ENCODE data around the gene LSP1.
"Not testable (repeated sequence)": the region's sequence is repeated elsewhere in the genome, so short reads cannot be mapped to it uniquely, and the experiment has no call there.

Gene LSP1

DNA sequence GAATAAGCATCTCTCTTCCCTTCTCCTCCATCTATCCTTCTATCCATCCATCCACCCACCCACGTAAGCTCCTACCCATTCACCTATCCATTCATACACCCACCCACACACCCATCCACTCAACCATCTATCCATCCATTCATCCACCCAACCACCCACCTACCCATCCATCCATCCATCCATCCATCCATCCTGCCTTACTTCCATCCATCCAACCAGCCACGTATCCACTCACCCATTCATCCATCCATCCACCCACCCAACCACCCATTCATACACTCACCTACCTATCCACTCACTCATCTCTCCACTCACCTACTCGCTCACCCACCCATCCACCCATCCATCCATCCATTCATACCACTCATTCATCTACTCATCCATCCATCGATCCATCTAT, 79.8 kb downstream of the LSP1 start:
- DNase-seq = no peak

DNA sequence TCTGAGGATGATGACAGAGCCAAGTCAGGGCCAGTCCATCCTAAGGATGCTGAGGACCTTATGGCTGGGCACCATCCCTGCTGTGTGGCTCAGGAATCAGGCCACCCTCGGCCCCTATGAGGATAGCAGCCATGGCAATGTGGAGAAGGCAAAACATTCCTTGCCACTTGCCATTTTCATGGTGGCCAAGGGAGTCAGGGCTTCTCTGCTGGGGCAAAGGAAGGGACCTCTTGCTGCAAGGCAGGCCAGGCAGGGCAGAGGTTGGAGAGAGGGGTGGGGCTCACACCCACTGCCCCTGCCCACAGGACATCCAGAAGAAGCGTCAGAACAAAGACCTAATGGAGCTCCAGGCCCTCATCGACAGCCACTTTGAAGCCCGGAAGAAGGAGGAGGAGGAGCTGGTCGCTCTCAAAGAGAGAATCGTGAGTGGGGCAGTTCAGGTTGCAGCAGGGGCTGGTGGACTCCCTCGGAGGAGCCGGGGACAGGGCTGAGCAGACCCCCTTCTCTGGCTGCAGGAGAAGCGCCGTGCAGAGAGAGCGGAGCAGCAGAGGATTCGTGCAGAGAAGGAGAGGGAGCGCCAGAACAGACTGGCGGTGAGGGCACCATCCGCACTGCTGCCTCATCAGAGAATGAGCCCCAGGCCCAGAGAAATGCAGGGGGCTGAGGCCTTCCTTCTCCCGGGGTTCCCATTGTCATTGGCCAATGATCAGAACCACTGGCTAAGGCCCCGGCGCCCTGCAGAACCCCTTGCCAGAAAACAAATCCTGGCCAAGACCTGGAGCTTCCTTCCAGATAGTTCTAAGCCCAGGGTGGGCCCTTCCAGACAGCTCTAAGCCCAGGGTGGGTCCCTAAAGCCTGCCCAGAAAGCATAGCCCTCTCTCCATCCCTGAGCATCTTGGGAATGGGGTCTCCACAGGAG, 80.8 kb downstream of the LSP1 start:
- DNase-seq = no peak

DNA sequence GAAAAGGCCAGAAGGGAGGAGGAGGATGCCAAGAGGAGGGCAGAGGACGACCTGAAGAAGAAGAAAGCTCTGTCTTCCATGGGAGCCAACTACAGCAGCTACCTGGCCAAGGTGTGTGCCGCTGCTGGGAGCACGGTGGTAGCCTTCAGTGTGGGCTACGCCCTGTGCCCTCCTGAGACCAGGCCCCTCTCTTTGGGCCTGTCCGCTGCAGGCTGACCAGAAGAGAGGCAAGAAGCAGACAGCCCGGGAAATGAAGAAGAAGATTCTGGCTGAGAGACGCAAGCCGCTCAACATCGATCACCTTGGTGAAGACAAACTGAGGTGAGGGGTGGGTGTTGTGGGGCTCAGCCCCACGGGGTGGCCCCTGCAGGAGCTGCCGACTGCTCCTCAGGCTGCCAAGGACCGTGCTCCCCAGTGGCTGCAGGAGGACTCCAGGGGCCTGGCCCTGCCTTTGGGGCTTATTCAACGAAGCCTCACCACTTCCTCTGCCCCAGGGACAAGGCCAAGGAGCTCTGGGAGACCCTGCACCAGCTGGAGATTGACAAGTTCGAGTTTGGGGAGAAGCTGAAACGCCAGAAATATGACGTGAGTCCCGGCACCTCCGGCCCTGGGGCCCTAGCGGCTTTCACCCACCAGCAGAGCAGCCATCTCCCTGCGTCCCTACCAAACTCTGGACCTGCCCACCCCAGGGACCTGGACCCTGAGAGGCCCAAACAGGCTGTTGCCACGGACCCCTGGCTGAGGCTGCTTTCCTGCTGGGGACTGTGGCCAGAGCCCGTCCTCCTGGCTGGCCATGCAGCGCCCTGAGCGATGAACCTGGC, 81.7 kb downstream of the LSP1 start:
- DNase-seq = no peak

DNA sequence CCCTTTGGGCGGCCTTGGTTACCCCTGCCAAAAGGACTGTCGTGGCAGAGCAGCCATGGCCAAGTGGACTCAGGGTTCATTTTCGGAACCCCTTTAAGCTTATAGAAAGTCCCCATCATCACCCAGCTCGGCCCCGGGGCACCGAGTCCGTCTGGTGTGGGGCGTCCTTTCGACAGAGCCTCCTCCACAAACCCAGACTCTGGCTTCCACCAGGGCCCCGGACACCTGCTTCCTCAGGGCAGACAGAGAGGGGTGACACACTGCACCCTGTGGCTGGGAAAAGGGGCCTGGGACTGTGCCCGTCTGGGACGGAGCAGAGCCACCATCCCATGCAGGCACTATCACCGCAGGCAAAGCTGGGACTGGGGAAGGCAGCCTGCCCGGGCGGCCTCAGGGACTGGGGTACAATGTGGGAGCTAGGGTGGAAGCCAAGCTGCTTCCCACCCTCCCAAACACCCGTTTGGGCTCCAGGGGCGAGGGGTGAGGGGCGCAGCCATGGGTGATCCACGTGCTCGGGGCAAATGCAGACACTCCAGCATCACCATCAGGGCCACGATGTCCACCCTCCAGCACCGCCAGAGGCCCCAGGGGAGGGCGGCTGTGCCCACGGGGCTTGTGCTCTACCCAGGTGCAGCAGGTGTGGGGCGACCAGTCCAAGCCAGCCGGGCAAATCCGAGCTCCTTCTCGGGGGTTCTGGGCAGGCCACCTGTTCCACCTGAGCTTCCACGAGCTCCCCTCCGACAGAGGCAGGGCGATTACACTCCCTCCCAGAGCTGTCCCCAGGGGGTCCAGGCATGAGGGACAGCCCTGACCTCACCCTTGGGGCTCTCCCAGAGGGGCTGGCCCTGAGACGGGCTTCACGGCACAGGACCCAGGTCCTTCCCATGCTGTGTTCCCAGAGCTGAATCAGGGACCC, 82.5 kb downstream of the LSP1 start:
- no peak for DNase-seq

DNA sequence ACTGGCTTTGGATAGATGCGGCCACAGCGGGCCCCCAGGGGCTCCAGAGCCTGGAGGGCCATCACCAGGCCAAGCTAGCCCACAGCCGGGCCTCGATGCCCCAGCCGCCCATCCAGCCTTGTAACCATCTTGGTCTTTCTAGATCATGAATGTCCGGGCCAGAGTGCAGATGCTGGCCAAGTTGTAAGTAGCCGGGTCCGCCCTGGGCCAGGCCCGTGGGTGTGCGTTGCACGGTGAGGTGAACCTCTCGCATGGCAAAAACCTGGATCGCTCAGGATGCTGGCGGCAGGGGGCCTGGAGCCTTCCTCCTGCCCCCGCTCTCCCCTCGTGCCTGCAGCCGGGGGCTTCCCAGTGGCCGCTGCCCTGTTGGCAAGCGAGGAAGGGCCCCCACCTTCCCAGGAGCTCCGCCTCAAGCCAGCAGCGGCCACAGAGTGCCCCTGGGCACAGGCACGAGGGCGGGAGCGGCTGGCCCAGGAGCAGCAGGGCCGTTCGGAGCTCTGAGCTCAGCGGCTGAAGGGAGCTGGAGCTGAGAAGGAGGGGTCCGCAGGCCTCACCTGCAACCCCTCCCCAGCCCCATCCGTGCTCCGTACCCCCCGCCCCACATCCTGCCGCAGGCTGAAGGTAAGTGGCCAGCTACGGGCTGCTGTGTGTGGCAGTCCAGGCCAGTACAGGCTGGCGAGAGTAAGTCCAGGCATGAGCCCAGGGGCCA, 83.3 kb downstream of the LSP1 start:
- DNase-seq = no peak

DNA sequence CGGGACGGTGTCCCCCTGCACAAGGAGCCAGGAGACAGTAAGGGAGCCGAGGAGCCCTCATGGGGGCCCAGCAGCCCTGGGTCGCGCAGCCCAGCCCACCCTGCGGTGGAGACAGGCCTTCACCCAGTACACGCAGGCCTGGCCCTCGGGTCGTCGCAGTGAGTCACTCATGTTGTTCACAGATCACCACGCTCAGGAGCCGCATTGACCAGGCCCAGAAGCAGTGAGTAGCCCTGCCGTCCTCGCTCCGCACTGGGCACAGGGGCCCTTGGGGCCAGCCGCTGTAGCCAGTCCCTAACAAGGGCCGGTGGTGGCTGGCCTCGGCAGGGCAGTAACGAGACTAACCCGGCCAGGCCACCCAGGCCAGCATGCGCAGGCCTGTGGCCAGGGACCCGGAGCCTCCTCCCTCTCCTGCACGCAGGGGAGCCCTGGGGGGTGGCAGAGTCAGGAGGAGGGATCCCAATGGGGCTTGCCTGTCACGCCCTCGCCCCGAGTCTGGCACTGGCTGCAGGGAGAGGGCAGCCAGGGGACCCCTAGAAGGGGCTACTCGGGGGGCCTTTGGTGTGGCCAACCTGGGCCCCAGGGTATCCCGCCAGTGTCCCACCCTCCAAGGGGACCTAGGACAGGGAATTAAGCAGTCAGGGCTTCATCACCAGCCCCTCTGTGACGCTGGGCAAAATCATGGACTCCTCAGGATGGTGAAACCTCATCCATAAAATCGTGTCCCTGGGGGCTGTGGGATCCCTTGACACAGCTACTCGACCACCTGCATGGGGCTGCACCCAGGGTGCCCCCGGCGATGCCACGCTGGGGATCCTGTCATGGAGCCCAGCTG, 84.1 kb downstream of the LSP1 start:
- DNase-seq = no peak

DNA sequence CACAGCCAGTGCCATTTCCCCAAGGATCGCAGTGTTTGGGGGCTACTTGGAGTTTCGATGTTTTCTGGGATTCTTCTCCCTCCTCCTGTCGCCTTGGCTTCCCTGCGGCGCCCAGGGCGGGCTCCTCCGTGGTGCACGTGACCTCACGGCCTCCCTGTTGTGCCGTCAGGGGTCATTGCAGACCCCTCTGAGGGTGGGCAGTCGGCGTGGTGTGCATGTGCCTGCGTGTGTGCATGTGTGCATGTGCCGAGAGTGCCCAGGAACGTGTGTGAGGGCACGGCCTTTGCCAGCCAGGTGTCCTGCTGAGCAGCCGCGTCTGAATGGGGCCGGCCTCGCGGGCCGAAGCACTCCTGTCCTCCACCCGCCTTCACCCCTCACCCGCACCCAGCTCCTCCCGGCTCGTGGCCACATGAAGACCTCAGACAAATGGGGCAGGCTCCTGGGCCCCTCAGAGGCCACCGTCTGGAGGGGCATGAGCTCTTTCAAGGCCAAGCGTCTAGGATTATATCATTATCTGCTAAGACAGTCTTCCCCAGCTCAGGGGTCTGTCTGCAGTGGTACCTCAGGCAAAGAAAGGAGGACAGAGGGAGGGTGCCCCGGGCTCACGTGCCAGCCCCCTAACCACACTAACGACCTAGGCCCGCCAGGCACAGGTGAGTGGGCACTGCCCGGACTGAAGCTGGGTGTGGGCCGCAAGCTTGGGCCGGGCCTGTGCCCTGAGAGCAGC, 84.9 kb downstream of the LSP1 start:
- DNase-seq = no peak

DNA sequence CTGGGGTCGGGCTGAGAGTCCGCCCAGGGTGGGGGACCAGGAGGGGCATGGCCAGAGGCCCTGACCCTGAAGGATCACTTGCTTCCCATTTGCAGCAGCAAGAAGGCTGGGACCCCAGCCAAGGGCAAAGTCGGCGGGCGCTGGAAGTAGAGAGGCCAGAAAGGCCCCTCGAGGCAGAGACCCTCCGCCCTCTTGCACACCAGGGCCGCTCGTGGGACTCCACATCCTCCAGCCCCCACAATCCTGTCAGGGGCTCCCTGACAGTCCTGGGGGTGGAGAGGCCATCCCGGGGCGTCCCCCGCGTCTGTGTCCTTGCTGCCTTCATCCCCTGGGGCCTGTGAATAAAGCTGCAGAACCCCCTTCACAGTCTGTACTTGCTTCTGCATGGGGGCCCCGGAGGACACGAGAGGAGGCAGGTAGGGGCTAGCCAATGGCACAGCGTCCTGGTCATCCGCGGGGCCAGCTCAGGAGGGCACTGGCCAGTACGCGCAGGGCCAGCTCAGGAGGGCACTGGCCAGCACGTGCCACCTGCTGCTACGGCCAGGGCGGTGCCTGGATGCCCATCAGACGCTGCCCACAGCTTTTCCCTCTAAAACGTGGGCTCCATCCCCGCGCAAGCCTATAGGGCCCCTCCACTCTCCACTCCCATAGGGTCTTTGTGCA, 85.6 kb downstream of the LSP1 start:
- no peak for DNase-seq

DNA sequence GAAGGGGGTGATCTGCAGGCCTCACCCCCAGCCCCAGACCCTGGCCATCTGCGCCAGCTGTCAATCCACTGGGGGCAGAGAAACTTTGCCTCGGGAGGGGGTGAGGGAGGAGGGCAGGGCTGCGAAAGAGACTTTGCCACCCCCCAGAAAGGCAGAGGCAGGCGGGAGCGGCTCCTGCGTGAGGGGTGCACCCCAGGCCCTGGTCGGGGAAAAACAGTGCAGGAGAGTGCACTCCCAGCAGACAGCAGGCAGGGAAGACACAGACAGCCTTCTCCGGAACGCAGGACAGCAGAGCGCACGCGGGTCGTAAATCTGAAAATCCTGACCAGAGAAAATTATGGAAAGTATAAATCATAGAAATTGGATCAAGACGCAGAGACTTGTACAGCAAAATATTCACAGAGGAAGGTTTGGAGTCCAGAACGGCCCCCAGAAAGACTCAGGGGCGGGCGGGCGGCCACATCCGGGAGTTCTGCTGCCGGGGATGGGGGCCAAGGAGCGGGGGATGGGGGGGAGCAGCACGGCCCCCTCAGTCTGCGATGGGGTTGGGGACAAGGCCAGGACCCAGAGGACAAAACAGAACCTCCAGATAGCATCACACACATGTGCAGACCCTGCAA, 86.2 kb downstream of the LSP1 start:
- DNase-seq = no peak

DNA sequence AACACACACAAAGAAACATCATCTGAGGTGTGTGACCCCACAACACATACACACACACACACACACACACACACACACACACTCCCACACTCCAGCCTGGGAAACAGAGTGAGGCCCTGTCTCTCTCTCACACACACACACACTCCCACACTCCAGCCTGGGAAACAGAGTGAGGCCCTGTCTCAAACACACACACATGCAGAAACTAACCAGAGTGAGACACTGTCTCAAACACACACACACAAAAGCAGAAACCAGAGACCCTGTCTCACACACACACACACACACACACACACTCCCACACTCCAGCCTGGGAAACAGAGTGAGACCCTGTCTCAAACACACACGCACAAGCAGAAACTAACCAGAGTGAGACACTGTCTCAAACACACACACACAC, 86.9 kb downstream of the LSP1 start:
- DNase-seq = not testable (repeated sequence)

Measured in activated CD4-positive, alpha-beta T cell treated with anti-CD3 and anti-CD28 coated beads, Interleukin-2, amount 50 U/mL, for 48 hours (primary cell).